ENCODE measurements around the gene DNAH14.

DNAH14 gene

GRCh38 chr1:225413708-225414375 lies 484.4 kb downstream of the DNAH14 start:
- FAIRE-seq, result no peak

DNA sequence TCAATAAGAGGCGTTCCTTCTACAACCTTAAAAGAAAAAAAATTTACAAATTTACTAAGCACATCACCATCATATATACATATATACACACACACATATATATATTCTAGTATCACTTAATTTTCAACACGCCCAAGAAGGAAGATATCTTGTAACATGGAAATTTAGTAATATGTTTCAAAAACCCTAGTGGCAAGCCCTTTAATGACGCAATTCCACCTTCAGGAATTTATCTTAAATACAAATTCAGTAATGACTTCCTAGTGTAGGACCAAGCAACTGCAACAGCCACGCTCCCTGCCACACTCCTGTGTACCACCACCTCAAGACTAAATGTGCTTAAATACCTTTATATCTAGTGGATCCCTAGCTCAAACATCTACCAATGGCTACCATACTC lies 485.8 kb downstream of the DNAH14 start:
- FAIRE-seq, result no peak

DNA sequence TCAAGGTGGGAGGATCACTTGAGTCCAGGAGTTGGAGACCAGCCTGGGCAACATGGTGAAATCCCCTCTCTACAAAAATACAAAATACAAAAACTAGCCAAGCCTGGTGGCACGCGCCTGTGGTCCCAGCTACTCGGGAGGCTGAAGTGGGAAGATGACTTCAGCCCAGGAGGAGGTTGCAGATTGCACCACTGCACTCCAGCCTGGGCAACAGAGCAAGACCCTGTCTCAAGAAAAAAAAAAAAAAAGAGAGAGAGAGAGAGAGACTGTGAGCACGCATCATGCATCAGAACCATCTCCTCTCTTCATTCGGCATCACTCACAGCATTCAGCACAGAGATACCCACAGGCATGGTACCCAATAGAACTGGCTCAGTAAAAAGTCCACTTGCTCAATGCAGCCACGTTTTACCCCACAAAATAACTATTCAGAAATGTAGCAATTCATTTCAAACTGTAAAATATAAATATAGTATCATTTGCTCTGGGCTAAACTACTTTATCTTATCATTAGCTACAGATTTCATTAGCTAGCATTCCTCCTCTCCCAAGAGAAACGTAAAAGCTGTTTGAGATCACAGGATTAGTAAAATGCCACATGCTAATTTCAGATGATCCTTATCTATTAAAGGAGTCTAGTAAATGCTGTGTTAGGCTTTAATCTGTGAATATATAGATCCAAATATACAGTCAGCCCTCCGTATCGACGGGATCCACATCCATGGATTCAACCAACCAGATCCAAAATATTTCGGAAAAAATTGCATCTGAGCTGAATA lies 486.7 kb downstream of the DNAH14 start:
- no peak for FAIRE-seq

GRCh38 chr1:225418059-225418458 lies 488.6 kb downstream of the DNAH14 start:
- no peak for FAIRE-seq

DNA sequence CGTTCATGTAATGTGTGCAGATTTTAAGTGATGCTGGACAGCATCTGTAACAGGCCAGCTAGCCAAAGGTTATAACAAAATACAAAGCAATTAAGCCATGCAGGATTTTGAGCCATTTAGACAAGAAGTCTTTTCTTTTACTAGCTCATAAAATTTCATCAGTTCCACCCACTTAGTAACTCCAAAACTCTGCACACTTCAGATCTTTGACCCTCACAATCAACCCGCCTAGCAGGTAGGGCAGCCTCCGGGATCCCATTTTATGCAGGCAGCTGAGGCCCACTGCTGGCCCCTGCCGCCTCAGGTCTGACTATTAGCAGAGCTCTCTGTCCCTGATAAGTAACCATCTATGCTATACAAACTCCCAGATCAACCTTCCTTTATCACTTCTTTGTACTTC lies 489.1 kb downstream of the DNAH14 start:
- FAIRE-seq, result no peak

DNA sequence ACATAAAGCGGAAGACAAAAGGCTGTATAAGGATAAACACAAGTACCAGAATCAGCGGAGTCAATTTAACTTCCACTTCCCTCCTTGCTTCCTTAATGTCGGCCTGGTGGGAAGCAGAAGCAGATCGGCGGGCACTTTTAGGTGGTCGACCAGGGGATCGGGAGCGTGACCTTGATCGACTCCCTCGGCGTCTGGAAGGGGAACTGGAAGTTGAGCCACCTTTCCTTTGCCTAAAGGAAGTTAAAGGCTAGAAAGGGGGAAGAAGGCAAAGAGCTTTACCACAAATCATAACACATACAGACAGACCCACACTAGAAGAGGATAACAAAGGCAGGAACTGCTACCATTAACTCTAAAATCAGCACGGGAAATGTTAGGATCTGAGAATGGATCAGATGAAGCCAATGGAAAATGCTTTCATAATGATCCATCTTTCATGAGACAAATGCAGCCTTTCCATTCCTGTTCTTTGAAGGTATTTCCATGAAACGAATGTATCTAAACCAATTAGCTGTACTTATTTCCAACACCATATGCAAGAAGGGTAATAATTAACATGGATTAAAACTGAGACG lies 492.6 kb downstream of the DNAH14 start:
- no peak for FAIRE-seq

- FAIRE-seq, result no peak
Measured at GRCh38 chr1:225422795-225423517, 493.5 kb downstream of the DNAH14 start.

DNA sequence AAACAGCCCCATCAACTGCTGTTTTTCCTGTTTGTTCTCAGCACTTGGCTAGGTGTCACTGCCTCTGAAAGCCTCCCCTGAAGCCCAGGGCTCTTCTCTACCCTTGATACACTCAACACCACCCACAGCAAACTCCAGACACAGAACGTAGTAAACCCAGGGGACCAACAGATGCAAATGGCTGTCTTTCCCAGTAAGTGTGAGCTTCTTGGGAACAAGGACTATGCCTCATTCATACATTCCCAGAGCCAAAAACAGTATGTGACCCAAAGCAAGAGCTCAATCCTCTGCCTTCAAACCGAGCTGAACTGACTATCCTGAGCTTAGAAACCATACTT lies 494.0 kb downstream of the DNAH14 start:
- no peak for FAIRE-seq

GRCh38 chr1:225424562-225425200 lies 495.2 kb downstream of the DNAH14 start:
- FAIRE-seq, result no peak

GRCh38 chr1:225425201-225425786 lies 495.8 kb downstream of the DNAH14 start:
- no peak for FAIRE-seq

GRCh38 chr1:225426395-225427234 lies 497.1 kb downstream of the DNAH14 start:
- no peak for FAIRE-seq

- no peak for FAIRE-seq
Measured at GRCh38 chr1:225427235-225428067, 498.0 kb downstream of the DNAH14 start, which contains the start of gene LBR. TSS of gene LBR (minus strand) at chr1:225428038. CDS start at chr1:225424075, 3,963 bp downstream.

DNA sequence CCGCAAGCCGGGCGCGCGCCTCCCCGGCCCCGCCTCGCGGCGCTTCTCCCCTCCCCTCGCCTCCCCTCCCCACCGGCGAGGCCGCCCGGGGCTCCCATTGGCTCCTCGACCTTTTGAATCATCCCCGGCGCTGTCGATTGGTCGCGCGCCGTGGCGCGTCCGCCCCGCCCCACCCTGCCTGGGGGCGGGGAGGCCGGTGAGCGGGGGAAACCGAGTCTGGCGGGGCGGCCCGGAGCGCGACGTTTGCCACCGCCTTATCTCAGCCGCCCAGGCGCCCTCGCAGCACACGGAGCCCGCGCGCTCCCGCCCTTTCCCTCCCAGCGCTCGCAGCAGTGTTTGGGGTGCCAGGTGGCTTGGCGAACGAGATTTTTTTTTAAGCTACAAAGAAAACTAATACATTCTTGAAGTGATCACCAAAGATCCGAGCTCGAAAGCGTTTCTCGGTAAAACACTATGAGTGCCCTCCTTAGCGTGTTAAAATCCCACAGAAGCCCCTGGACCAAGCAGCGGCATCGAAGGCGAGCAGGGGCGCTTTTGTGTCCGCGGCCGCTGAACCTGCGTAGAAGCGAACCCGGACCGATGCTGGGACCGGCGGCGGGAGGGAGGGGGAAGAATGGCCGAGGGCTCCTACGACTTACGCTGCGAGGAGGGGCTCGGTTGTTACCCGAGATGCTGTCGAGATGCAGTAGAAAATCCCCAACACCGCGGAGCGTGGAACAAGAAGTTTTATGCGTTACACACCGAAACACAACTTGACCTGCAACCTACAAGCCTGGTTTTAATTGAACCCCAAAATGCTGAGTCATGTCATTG lies 498.8 kb downstream of the DNAH14 start:
- FAIRE-seq, result no peak

DNA sequence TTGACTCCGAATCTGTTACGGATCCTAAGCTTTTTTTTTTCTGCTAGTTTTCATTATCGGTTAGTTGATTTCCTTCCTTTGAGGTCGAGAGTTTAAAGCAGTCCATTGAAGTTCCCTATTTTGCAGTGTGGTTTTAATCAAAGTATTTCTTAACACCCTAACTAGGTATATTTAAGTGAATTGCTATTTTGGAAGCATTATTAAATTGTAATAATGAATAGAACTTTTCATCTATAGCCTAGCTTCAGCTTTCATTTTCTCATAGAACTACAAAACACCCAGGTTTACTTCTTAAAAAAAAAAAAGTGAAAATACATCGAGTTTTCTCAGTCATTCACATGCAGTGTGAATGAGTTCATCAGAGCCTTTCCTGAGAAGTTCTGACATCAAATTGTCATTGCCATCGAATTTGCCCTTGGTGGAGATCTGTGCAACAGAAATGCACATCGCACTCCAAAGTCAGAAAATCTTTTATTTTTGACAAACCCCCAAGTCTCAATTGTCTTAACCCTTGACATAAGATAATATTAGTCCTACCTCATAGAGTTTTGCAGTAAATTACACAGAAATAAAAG lies 499.5 kb downstream of the DNAH14 start:
- FAIRE-seq, result no peak

DNA sequence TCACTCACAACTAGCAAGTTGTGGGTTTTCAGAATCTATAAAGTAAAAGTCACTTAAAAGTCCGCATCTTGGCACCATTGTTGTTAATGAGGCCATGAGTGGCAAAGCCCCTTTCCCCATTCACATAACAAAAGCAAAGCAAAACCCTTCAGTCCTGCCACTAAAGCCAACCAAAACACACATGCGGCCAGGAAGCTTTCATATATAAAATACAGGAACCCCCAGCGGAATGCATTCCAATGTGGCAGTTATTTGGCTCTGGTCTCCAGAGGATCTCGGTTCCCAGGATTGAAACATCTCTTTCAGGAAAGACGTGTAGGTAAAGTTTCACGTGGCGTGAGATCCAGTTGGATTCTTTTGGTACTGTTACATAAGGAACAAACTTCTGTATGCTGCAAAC lies 500.8 kb downstream of the DNAH14 start:
- no peak for FAIRE-seq

- FAIRE-seq, result no peak
Measured at GRCh38 chr1:225431081-225431863, 501.8 kb downstream of the DNAH14 start.

- FAIRE-seq, result no peak
Measured at GRCh38 chr1:225434046-225434445, 504.6 kb downstream of the DNAH14 start.

- FAIRE-seq, result no peak
Measured at GRCh38 chr1:225435076-225435475, 505.6 kb downstream of the DNAH14 start.

DNA sequence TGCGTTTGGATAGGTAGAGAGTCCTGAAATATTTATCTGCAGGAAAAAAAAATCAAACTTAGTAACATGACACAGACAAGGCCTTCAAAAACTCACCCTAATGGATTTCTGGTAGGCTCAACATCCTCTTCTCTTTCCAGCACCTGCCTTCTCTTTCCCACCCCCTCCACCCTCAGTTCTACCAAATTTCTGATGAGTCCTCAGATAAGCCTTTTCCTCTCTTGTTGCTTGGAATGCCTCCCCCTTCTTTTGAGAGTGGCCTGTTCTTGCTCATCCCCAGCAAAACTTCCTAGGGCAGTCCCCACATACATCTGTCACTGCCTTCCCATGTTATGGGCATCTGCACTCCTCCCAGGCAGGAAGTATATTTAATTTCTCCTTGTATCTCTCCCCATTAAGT lies 506.0 kb downstream of the DNAH14 start:
- FAIRE-seq, result no peak

Measured in G401.6 (cell line).